Measurements from ENCODE around the gene RETREG1.

Gene RETREG1

GRCh38 chr5:16557477-16557876, 59.3 kb downstream of the RETREG1 start:
- Histone ChIP-seq H3K4me1 (ENCODE audit: control insufficient read depth in 2 of 2, insufficient read depth in 1 of 2, low read depth in 1 of 2, low read length in 2 of 2) (peaks cover 0 to 6% of the 10 kb centered on the region in 2 donors), H2BK12ac (ENCODE audit: low read length) (no peak overlapping the region), H2BK15ac (ENCODE audit: low read length) (no peak overlapping the region), H3K4ac (ENCODE audit: low read length) (no peak overlapping the region), H4K8ac (ENCODE audit: low read depth, low read length) (no peak overlapping the region), H3K27ac (replicated peaks; ENCODE audit: low read length) (no peak overlapping the region), H3K4me2 (ENCODE audit: insufficient read depth, low read length, poor library complexity, severe bottlenecking) (no peak overlapping the region), H2AFZ (ENCODE audit: low read length) (no peak overlapping the region), H2AK5ac (ENCODE audit: low read depth, low read length) (no peak overlapping the region), H3K4me3 (ENCODE audit: low read length in 2 of 2) (no peak overlapping the region), H3K79me1 (ENCODE audit: low read depth, low read length) (peaks cover 2% of the 10 kb centered on the region), H2BK120ac (ENCODE audit: low read depth, low read length) (no peak overlapping the region), H3K14ac (ENCODE audit: low read length) (no peak overlapping the region), H3K36me3 (replicated peaks in 1 of 2; ENCODE audit: control insufficient read depth in 2 of 2, insufficient read depth in 2 of 2, low read length in 2 of 2) (no peaks in the 10 kb centered on the region), H3K27me3 (ENCODE audit: control insufficient read depth in 3 of 3, insufficient read depth in 3 of 3, low read depth in 1 of 3, low read length in 3 of 3) (peaks cover 0 to 6% (median 0%) of the 10 kb centered on the region in 3 experiments), H3K23ac (ENCODE audit: low read depth, low read length, poor library complexity) (no peak overlapping the region), H3K9me3 (replicated peaks in 1 of 2; ENCODE audit: control insufficient read depth in 2 of 2, insufficient read depth in 1 of 2, low read depth in 1 of 2, low read length in 2 of 2) (no peaks in the 10 kb centered on the region), H3K9ac (ENCODE audit: low read depth, low read length, poor library complexity) (no peak overlapping the region), H2BK5ac (ENCODE audit: low read length) (no peak overlapping the region), H3K18ac (ENCODE audit: low read length) (no peak overlapping the region), H4K91ac (ENCODE audit: low read depth, low read length, poor library complexity) (no peak overlapping the region)
- no CpG with 5 or more reads among the region's 4 CpGs for WGBS, 2 donors (ENCODE audit: extremely low coverage in 2 of 2, insufficient read length in 2 of 2, insufficient replicate concordance in 1 of 2)
- no peak for DNase-seq (ENCODE audit: low spot score)

- H3K14ac ChIP-seq (ENCODE audit: low read length) = no peak overlapping the region
- no peak overlapping the region for H3K23ac ChIP-seq (ENCODE audit: low read depth, low read length, poor library complexity)
- no peak overlapping the region for H3K4ac ChIP-seq (ENCODE audit: low read length)
- no peak overlapping the region for H3K9ac ChIP-seq (ENCODE audit: low read depth, low read length, poor library complexity)
- H3K4me1 ChIP-seq (ENCODE audit: control insufficient read depth in 2 of 2, insufficient read depth in 1 of 2, low read depth in 1 of 2, low read length in 2 of 2) = peaks cover 0 to 2% of the 10 kb centered on the region in 2 donors
- H3K4me3 ChIP-seq (ENCODE audit: low read length in 2 of 2) = no peak overlapping the region
- no peak overlapping the region for H2BK12ac ChIP-seq (ENCODE audit: low read length)
- peaks cover 0 to 2% (median 0%) of the 10 kb centered on the region in 3 experiments for H3K27me3 ChIP-seq (ENCODE audit: control insufficient read depth in 3 of 3, insufficient read depth in 3 of 3, low read depth in 1 of 3, low read length in 3 of 3)
- no peak overlapping the region for H2BK5ac ChIP-seq (ENCODE audit: low read length)
- no peak overlapping the region for H2BK15ac ChIP-seq (ENCODE audit: low read length)
- H4K8ac ChIP-seq (ENCODE audit: low read depth, low read length) = no peak overlapping the region
- no peak for DNase-seq (ENCODE audit: low spot score)
- H2AK5ac ChIP-seq (ENCODE audit: low read depth, low read length) = no peak overlapping the region
- H3K4me2 ChIP-seq (ENCODE audit: insufficient read depth, low read length, poor library complexity, severe bottlenecking) = no peak overlapping the region
- WGBS, 2 donors (ENCODE audit: extremely low coverage in 2 of 2, insufficient read length in 2 of 2, insufficient replicate concordance in 1 of 2) = no CpG with 5 or more reads among the region's 8 CpGs
- no peaks in the 10 kb centered on the region for H3K36me3 ChIP-seq (replicated peaks in 1 of 2; ENCODE audit: control insufficient read depth in 2 of 2, insufficient read depth in 2 of 2, low read length in 2 of 2)
- no peak overlapping the region for H3K27ac ChIP-seq (replicated peaks; ENCODE audit: low read length)
- no peaks in the 10 kb centered on the region for H3K9me3 ChIP-seq (replicated peaks in 1 of 2; ENCODE audit: control insufficient read depth in 2 of 2, insufficient read depth in 1 of 2, low read depth in 1 of 2, low read length in 2 of 2)
- no peak overlapping the region for H3K18ac ChIP-seq (ENCODE audit: low read length)
- no peak overlapping the region for H4K91ac ChIP-seq (ENCODE audit: low read depth, low read length, poor library complexity)
- H2BK120ac ChIP-seq (ENCODE audit: low read depth, low read length) = no peak overlapping the region
- no peak overlapping the region for H2AFZ ChIP-seq (ENCODE audit: low read length)
- H3K79me1 ChIP-seq (ENCODE audit: low read depth, low read length) = peaks cover 2% of the 10 kb centered on the region
Observed at GRCh38 chr5:16554110-16554509, 62.7 kb downstream of the RETREG1 start.

- Histone ChIP-seq H2BK5ac (ENCODE audit: low read length) (no peak overlapping the region), H3K27me3 (ENCODE audit: control insufficient read depth in 3 of 3, insufficient read depth in 3 of 3, low read depth in 1 of 3, low read length in 3 of 3) (no peaks in the 10 kb centered on the region), H4K91ac (ENCODE audit: low read depth, low read length, poor library complexity) (no peak overlapping the region), H3K4me2 (ENCODE audit: insufficient read depth, low read length, poor library complexity, severe bottlenecking) (no peak overlapping the region), H3K9me3 (replicated peaks in 1 of 2; ENCODE audit: control insufficient read depth in 2 of 2, insufficient read depth in 1 of 2, low read depth in 1 of 2, low read length in 2 of 2) (no peaks in the 10 kb centered on the region), H3K79me1 (ENCODE audit: low read depth, low read length) (peaks cover 2% of the 10 kb centered on the region), H3K27ac (replicated peaks; ENCODE audit: low read length) (no peak overlapping the region), H3K4me1 (ENCODE audit: control insufficient read depth in 2 of 2, insufficient read depth in 1 of 2, low read depth in 1 of 2, low read length in 2 of 2) (peaks cover 0 to 2% of the 10 kb centered on the region in 2 donors), H3K18ac (ENCODE audit: low read length) (no peak overlapping the region), H3K23ac (ENCODE audit: low read depth, low read length, poor library complexity) (no peak overlapping the region), H3K4me3 (ENCODE audit: low read length in 2 of 2) (no peak overlapping the region), H2AFZ (ENCODE audit: low read length) (no peak overlapping the region), H3K36me3 (replicated peaks in 1 of 2; ENCODE audit: control insufficient read depth in 2 of 2, insufficient read depth in 2 of 2, low read length in 2 of 2) (no peaks in the 10 kb centered on the region), H2BK120ac (ENCODE audit: low read depth, low read length) (no peak overlapping the region), H3K14ac (ENCODE audit: low read length) (no peak overlapping the region), H2AK5ac (ENCODE audit: low read depth, low read length) (no peak overlapping the region), H4K8ac (ENCODE audit: low read depth, low read length) (no peak overlapping the region), H2BK15ac (ENCODE audit: low read length) (no peak overlapping the region), H3K4ac (ENCODE audit: low read length) (no peak overlapping the region), H2BK12ac (ENCODE audit: low read length) (no peak overlapping the region), H3K9ac (ENCODE audit: low read depth, low read length, poor library complexity) (no peak overlapping the region)
- DNase-seq (ENCODE audit: low spot score) = peak; percentile 42
- WGBS, 2 donors (ENCODE audit: extremely low coverage in 2 of 2, insufficient read length in 2 of 2, insufficient replicate concordance in 1 of 2) = no CpG with 5 or more reads among the region's 7 CpGs
Observed at GRCh38 chr5:16552666-16553343, 64.0 kb downstream of the RETREG1 start.

- peaks cover 0 to 3% (median 0%) of the 10 kb centered on the region in 3 experiments for H3K27me3 ChIP-seq (ENCODE audit: control insufficient read depth in 3 of 3, insufficient read depth in 3 of 3, low read depth in 1 of 3, low read length in 3 of 3)
- H2BK120ac ChIP-seq (ENCODE audit: low read depth, low read length) = no peak overlapping the region
- no peak overlapping the region for H2BK12ac ChIP-seq (ENCODE audit: low read length)
- no peak overlapping the region for H3K27ac ChIP-seq (replicated peaks; ENCODE audit: low read length)
- no peak overlapping the region for H3K9ac ChIP-seq (ENCODE audit: low read depth, low read length, poor library complexity)
- no peak overlapping the region for H4K91ac ChIP-seq (ENCODE audit: low read depth, low read length, poor library complexity)
- H3K4ac ChIP-seq (ENCODE audit: low read length) = no peak overlapping the region
- no CpG with 5 or more reads among the region's 2 CpGs for WGBS, 2 donors (ENCODE audit: extremely low coverage in 2 of 2, insufficient read length in 2 of 2, insufficient replicate concordance in 1 of 2)
- H3K4me2 ChIP-seq (ENCODE audit: insufficient read depth, low read length, poor library complexity, severe bottlenecking) = no peak overlapping the region
- DNase-seq (ENCODE audit: low spot score) = no peak
- H3K79me1 ChIP-seq (ENCODE audit: low read depth, low read length) = peaks cover 2% of the 10 kb centered on the region
- H2AK5ac ChIP-seq (ENCODE audit: low read depth, low read length) = no peak overlapping the region
- H3K4me3 ChIP-seq (ENCODE audit: low read length in 2 of 2) = no peak overlapping the region
- no peaks in the 10 kb centered on the region for H3K9me3 ChIP-seq (replicated peaks in 1 of 2; ENCODE audit: control insufficient read depth in 2 of 2, insufficient read depth in 1 of 2, low read depth in 1 of 2, low read length in 2 of 2)
- peaks cover 0 to 2% of the 10 kb centered on the region in 2 donors for H3K4me1 ChIP-seq (ENCODE audit: control insufficient read depth in 2 of 2, insufficient read depth in 1 of 2, low read depth in 1 of 2, low read length in 2 of 2)
- no peak overlapping the region for H3K23ac ChIP-seq (ENCODE audit: low read depth, low read length, poor library complexity)
- H3K18ac ChIP-seq (ENCODE audit: low read length) = no peak overlapping the region
- no peak overlapping the region for H2BK5ac ChIP-seq (ENCODE audit: low read length)
- H3K14ac ChIP-seq (ENCODE audit: low read length) = no peak overlapping the region
- no peak overlapping the region for H4K8ac ChIP-seq (ENCODE audit: low read depth, low read length)
- no peaks in the 10 kb centered on the region for H3K36me3 ChIP-seq (replicated peaks in 1 of 2; ENCODE audit: control insufficient read depth in 2 of 2, insufficient read depth in 2 of 2, low read length in 2 of 2)
- H2AFZ ChIP-seq (ENCODE audit: low read length) = no peak overlapping the region
- H2BK15ac ChIP-seq (ENCODE audit: low read length) = no peak overlapping the region
Observed at GRCh38 chr5:16551628-16552027, 65.2 kb downstream of the RETREG1 start.
